ENCODE results near the gene KIAA0232. TPM values are rescaled to one million over a fixed set of nuclear protein-coding genes. Genes with fewer than 3 reads are reported as not detected.
"Not testable (repeated sequence)": the region's sequence is repeated elsewhere in the genome, so short reads cannot be mapped to it uniquely, and the experiment has no call there.

Gene KIAA0232
- total RNA-seq, 1 donor: 10.8 TPM

- not testable (repeated sequence) for DNase-seq (ENCODE audit: low read depth in 2 of 3, low spot score in 2 of 3)
These were observed 129.4 kb downstream of the KIAA0232 start for GRCh38 chr4:6911917-6912316.

GRCh38 chr4:6912441-6912840 is 129.9 kb downstream of the KIAA0232 start:
- no peak for DNase-seq (ENCODE audit: low read depth in 2 of 3, low spot score in 2 of 3)

GRCh38 chr4:6913350-6913905 is 130.9 kb downstream of the KIAA0232 start:
- no peak for DNase-seq (ENCODE audit: low read depth in 2 of 3, low spot score in 2 of 3)

GRCh38 chr4:6914448-6914847 is 131.9 kb downstream of the KIAA0232 start:
- DNase-seq (ENCODE audit: low read depth in 2 of 3, low spot score in 2 of 3): no peak

GRCh38 chr4:6915041-6916005 is 132.8 kb downstream of the KIAA0232 start:
- DNase-seq (ENCODE audit: low read depth in 2 of 3, low spot score in 2 of 3): no peak

- DNase-seq (ENCODE audit: low read depth in 2 of 3, low spot score in 2 of 3): no peak
These were observed 133.6 kb downstream of the KIAA0232 start for GRCh38 chr4:6916069-6916586.

- DNase-seq (ENCODE audit: low read depth in 2 of 3, low spot score in 2 of 3): peak in 2 of 3 donors; percentile 85
These were observed 134.3 kb downstream of the KIAA0232 start for GRCh38 chr4:6916587-6917460.

- peak in 2 of 3 donors; percentile 71 to 86 for DNase-seq (ENCODE audit: low read depth in 2 of 3, low spot score in 2 of 3)
These were observed 135.1 kb downstream of the KIAA0232 start for GRCh38 chr4:6917461-6918271.

GRCh38 chr4:6918338-6918737 is 135.8 kb downstream of the KIAA0232 start:
- DNase-seq (ENCODE audit: low read depth in 2 of 3, low spot score in 2 of 3): peak in 2 of 3 donors; percentile 20 to 41

GRCh38 chr4:6920171-6920570 is 137.6 kb downstream of the KIAA0232 start:
- DNase-seq (ENCODE audit: low read depth in 2 of 3, low spot score in 2 of 3): no peak

- no peak for DNase-seq (ENCODE audit: low read depth in 2 of 3, low spot score in 2 of 3)
These were observed 141.0 kb downstream of the KIAA0232 start for GRCh38 chr4:6923507-6923906.

GRCh38 chr4:6924361-6924779 is 141.8 kb downstream of the KIAA0232 start:
- DNase-seq (ENCODE audit: low read depth in 2 of 3, low spot score in 2 of 3): no peak

- DNase-seq (ENCODE audit: low read depth in 2 of 3, low spot score in 2 of 3): no peak
These were observed 142.9 kb downstream of the KIAA0232 start for GRCh38 chr4:6925357-6925836.

GRCh38 chr4:6926081-6926480 is 143.6 kb downstream of the KIAA0232 start:
- peak in 1 of 3 donors; percentile 29 for DNase-seq (ENCODE audit: low read depth in 2 of 3, low spot score in 2 of 3)

- DNase-seq (ENCODE audit: low read depth in 2 of 3, low spot score in 2 of 3): no peak
These were observed 144.4 kb downstream of the KIAA0232 start for GRCh38 chr4:6926681-6927478.

GRCh38 chr4:6928081-6928480 is 145.6 kb downstream of the KIAA0232 start:
- no peak for DNase-seq (ENCODE audit: low read depth in 2 of 3, low spot score in 2 of 3)

GRCh38 chr4:6929339-6929811 is 146.8 kb downstream of the KIAA0232 start:
- DNase-seq (ENCODE audit: low read depth in 2 of 3, low spot score in 2 of 3): no peak

GRCh38 chr4:6929812-6930464 is 147.4 kb downstream of the KIAA0232 start:
- no peak for DNase-seq (ENCODE audit: low read depth in 2 of 3, low spot score in 2 of 3)
